H7 (cell line): ENCODE results near the gene MAB21L4. TPM values are rescaled to one million over a fixed set of nuclear protein-coding genes. Genes with fewer than 3 reads are reported as not detected.
"Not testable (repeated sequence)": the region's sequence is repeated elsewhere in the genome, so short reads cannot be mapped to it uniquely, and the experiment has no call there.

Experiments used
- DNase-seq: peaks from one replicate; pipeline ENCODE4 v3.0.0; 2012
- H3K27me3 ChIP-seq: 2 replicates; pipeline ENCODE4 v1.6.0; 2011; ENCODE audit warnings: mild to moderate bottlenecking, low read length; ENCODE audit not compliant: control insufficient read depth, insufficient read depth
- H3K36me3 ChIP-seq: replicated peaks from 2 replicates; pipeline ENCODE4 v1.5.1; 2011; ENCODE audit warnings: low read length; ENCODE audit not compliant: control insufficient read depth, insufficient read depth
- H3K4me3 ChIP-seq: 2 replicates; pipeline ENCODE4 v1.5.1; 2011; ENCODE audit warnings: low read depth, mild to moderate bottlenecking, control low read depth, low read length, moderate library complexity; ENCODE audit not compliant: insufficient read depth
- total RNA-seq: library from RNA; depleted of rRNA; stranded (reverse); fragments of >200 nt; shearing (Covaris generic); gene quantifications from 2 replicates; pipeline ENCODE4 v1.2.3, GENCODE V29; 2014

MAB21L4 gene
- total RNA-seq, 1 experiment from 2014 or later = not detected

DNA sequence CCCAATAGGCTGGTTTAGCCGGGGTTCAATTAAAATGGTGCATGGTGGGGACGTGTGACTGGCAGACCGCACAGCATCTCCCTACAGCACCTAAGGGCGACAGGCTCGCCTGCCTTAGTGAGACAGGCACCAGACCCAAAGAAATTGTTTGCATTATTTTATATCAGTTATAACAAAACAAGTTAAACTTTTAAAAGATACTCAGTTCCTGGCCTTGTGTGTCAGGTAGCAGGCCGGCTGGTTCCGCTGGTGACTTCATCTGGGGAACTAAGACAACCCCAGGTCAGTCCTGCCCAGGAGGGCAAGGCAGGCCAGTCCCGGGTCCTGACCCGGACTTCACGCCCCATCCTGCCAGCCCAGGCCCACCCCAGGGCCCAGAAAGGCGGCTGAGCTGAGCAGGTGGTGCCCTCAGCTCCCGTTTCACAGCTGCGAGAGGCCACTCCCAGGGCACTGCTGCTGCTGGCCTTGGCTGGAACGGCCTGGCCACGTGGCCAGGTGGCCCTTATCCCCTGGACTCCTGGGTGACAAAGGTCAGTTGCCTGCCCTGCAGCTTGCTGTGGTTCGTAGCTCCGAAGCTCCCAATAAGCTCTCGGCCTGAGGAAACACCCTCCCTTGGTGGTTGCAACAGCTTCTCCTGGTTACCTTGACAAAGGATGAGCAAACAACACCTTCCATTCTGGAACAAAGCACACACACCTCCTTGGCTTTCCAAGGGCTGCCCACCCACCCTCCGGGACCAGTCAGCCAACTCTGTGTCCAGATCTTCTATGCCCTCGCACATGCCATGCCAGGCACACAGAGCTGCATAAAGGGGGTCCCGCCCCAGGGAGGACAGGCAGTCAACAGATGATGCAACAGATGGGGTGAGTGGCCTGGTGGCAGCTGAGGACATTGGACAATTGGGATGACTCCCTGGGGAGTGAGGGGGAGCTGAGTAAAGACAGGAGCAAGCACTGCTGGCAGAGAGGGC, 38.6 kb downstream of the MAB21L4 start:
- DNase-seq = peak; percentile 42
- Histone ChIP-seq H3K36me3 (no peaks in the 10 kb centered on the region), H3K27me3 (no peaks in the 10 kb centered on the region), H3K4me3 (no peak overlapping the region)

DNA sequence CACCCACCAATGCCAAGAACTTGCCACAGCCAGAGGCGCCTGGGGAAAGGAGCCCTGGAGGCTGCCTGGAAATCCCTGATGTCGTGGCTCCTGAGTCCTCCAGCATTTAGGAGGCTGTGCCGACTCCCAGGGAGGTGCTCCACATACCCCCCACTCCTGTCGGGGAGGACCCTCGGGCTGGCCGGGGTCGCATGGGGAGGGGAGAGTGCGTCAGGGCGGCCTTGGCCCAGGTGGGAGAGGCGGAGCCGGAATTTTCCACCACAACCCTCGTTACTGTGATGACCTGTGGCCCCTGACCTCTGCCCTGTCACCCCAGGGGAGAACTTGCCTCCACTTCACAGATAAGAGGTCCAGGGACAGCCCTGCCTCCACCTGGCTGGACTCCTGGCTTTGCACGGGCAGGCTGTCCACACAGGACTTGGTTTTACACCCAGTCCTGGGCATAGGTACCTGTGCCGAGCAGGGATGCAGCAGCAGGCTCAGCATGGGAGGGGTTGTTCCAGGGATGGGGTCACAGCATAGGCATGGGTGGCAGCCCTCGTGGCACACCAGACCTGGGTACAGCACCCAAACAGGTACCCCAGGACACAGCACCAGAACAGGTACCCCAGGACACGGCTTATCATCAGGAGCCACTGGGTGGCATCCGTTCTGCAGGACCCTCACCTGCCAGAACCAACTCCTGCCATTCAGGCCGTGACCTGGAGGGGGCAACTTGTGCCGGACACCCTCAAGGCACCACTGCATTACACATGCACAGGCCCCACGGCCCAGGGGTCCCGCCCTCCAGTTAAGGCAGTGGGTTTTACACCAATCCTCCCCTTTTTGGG, 39.6 kb downstream of the MAB21L4 start:
- Histone ChIP-seq H3K36me3 (no peaks in the 10 kb centered on the region), H3K4me3 (no peak overlapping the region), H3K27me3 (no peaks in the 10 kb centered on the region)
- DNase-seq = peak; percentile 93

- H3K4me3 ChIP-seq = no peak overlapping the region
- DNase-seq = no peak
- H3K27me3 ChIP-seq = no peaks in the 10 kb centered on the region
- no peaks in the 10 kb centered on the region for H3K36me3 ChIP-seq
These were observed 40.3 kb downstream of the MAB21L4 start for GRCh38 chr2:240855670-240856069.

GRCh38 chr2:240852671-240853314, 43.2 kb downstream of the MAB21L4 start:
- peak; percentile 34 for DNase-seq
- no peak overlapping the region for H3K4me3 ChIP-seq
- H3K36me3 ChIP-seq = no peaks in the 10 kb centered on the region
- H3K27me3 ChIP-seq = no peaks in the 10 kb centered on the region

DNA sequence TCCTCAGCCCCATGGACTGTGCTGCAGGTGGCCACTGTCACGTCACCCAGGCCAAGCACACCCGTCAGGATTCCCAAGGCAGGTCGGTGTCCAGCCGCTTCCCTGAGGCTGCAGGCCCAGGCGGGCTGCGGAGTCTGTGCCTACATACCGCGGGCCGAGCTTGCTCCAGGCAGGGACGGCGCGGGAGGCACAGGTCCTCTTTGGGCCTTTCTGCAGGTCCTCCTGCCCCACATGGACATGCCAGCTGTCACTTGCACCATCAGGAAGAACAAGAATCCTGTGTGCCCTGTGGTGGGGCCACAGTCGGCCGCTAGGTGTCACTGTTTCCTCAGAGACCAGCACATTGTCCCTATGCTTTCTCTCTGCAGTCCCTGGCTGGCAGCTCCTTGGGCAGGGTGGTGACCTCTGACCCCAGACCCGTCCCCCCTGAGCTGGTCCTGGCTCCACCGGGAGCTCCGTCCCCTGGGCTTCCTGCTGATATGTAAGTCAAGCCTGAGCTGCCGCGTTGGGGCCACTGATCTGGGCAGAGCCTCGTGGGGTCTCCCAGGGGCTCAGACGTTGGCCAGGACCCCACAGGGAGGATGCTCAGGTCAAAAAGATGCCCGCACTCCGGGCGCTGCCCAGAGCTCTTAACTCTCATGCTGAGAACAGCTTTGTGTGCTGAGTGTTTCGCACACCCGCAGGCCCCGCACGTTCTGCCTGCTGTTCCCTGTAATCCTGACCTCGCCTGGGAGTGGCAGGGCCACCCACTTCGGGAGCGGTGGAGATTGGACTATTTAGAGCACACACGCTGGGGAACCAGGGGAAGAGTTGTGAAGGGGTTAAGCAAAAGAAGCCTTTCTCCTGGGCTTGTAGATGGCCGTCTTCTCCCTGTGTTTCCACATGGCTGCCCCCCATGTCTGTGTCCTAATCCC, 44.6 kb downstream of the MAB21L4 start:
- peak; percentile 98 for DNase-seq
- no peak overlapping the region for H3K4me3 ChIP-seq
- H3K36me3 ChIP-seq = no peaks in the 10 kb centered on the region
- H3K27me3 ChIP-seq = no peaks in the 10 kb centered on the region

DNA sequence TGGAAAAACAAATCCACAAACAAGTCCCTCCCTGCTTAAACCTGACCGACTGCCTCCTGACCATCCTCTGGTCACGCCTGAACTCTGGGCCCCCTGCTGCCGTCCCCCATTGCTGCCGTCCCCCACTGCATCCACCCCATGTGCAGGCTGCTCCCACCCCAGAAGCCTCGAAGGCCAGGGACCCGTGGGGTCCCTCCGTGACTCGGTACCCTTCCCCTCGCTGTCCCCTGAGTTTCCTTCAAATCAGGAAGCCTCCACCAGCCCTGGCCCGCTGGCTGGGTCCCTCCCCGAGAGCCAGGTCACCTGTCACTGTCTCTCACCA, 45.2 kb downstream of the MAB21L4 start:
- Histone ChIP-seq H3K27me3 (no peaks in the 10 kb centered on the region), H3K4me3 (no peak overlapping the region), H3K36me3 (no peaks in the 10 kb centered on the region)
- DNase-seq = no peak

GRCh38 chr2:240850026-240850425, 45.9 kb downstream of the MAB21L4 start:
- no peak overlapping the region for H3K4me3 ChIP-seq
- no peaks in the 10 kb centered on the region for H3K36me3 ChIP-seq
- DNase-seq = peak; percentile 28
- no peaks in the 10 kb centered on the region for H3K27me3 ChIP-seq

DNA sequence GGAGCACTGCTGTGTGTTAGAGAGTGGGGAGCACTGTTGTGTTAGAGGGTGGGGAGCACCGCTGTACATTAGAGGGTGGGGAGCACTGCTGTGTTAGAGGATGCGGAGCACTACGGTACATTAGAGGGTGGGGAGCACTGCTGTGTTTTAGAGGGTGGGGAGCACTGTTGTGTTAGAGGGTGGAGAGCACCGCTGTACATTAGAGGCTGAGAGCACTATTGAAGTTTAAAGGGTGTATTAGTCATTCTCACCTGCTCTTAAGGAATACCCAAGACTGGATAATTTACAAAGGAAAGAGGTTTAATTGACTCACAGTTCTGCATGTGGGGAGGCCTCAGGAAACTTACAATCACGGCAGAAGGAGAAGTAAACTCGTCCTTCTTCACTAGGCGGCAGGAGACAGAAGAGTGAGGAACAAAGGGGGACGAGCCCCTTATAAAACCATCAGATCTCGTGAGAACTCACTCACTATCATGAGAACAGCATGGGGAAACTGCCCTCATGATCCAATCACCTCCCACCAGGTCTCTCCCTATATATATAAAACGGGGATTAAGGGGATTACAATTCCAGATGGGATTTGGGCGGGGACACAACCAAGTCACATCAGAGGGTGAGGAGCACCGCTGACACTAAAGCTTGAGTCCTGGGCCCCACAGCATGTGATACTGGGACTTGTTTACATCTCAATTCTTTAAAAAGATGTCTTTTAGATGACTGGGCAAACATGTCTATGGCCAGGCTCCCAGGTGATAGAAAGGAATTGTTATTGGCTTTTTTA, 46.9 kb downstream of the MAB21L4 start:
- Histone ChIP-seq H3K36me3 (no peaks in the 10 kb centered on the region), H3K4me3 (no peak overlapping the region), H3K27me3 (no peaks in the 10 kb centered on the region)
- DNase-seq = no peak

DNA sequence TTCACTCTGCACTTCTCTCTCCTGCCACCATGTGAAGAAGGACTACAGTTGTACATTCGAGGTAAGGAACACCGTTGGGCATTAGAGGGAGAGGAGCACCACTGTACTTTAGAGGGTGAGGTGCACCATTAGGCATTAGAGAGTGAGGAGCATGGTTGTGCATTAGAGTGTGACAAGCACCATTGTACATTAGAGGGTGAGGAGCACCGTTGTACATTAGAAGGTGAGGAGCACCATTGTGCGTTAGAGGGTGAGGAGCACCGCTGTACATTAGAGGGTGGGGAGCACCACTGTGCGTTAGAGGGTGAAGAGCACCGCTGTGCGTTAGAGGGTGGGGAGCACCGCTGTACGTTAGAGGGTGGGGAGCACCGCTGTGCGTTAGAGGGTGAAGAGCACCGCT, 48.1 kb downstream of the MAB21L4 start:
- H3K4me3 ChIP-seq = no peak overlapping the region
- H3K27me3 ChIP-seq = no peaks in the 10 kb centered on the region
- no peaks in the 10 kb centered on the region for H3K36me3 ChIP-seq
- no peak for DNase-seq

DNA sequence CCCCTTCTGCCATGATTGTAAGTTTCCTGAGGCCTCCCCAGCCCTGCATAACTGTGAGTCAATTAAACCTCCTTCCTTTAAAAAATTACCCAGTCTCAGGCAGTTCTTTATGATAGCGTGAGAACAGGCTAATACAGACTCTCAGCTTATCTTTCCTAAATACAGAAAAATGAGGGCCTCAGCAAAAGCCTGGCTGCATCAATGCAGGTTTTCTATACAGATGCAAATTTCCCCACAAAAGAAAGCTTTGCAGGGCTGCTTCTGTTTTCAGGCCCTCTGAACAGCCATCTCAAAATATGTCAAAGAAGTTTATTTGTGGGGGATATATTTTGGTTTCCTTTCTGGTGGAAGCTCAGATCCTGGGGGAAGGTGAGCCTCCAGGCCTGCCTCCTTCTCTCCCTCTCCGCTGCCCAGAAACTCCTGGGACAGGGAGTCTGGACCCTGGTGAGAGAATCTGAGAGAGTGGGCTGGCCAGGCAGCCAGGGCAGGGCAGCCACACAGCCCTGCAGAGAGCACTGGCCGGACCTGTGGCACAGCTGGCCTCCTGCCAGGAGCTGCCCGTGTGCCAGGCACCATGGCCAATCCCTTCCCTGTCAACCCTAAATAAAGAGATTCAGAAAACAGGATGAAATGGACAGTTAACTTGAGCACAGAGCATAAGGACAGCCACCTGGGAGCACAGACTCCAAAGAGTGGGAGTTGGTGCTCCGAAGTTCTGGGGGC, 48.9 kb downstream of the MAB21L4 start:
- Histone ChIP-seq H3K36me3 (no peaks in the 10 kb centered on the region), H3K27me3 (no peaks in the 10 kb centered on the region), H3K4me3 (no peak overlapping the region)
- no peak for DNase-seq

DNA sequence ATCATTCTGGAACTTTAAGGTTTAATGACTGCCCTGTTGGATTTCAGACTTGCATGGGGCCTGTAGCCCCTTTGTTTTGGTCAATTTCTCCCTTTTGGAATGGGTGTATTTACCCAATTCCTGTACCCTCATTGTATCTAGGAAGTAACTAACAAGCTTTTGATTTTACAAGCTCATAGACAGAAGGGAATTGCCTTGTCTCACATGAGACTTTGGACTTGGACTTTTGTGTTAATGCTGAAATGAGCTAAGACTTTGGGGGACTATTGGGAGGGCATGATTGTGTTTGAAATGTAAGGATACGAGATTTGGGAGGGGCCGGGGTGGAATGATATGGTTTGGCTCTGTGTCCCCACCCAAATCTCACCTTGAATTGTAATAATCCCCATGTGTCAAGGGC, 49.6 kb downstream of the MAB21L4 start:
- DNase-seq, H3K36me3 ChIP-seq, H3K4me3 ChIP-seq, H3K27me3 ChIP-seq: not testable (repeated sequence)

DNA sequence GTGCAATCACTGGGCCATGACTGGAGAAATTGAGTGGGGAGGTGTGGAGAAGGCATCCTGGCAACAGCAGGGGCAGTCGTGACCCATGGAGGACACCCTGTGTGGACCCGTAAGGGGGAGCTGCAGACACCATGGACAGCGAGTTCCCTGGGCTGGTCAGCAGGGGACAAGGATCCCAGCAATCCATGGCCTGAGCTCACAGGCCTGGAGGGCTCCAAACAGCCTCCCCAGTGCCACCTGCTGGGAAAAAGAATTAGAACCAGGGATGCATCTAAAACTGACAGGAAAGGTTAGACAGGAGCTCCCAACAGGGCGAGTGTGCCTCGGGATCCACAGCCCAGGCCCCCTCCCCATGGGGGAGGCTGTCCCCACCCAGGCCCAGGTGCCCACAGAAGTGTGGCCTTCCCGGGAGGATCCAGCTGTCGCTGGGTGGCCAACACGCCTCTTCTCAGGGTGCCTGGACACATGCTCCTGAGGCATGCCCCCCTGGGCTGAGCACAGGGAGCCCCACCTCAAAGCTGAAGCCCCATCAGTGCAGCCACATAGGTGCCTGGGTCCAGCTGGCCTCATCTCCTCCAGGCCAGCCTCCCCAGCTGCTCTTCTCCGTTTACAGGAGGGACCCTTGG, 55.4 kb downstream of the MAB21L4 start:
- Histone ChIP-seq H3K4me3 (no peak overlapping the region), H3K27me3 (no peaks in the 10 kb centered on the region), H3K36me3 (no peaks in the 10 kb centered on the region)
- DNase-seq = peak; percentile 90
